Immature natural killer cell (primary cell): ENCODE data around the gene BNIP3. TPM values are rescaled to one million over a fixed set of nuclear protein-coding genes. Genes with fewer than 3 reads are reported as not detected.
A peak's percentile ranks its signal among the peaks of the same experiment; 100 is the strongest.

ENCODE experiments used
- DNase-seq, 3 donors: peaks; one replicate each; pipeline ENCODE4 v3.0.0; 2022; ENCODE audit warnings: mixed read lengths in 1 of 3
- H3K27ac Mint-ChIP-seq, 6 donors: one replicate each; pipeline ENCODE4 v1.8.0; 2020; ENCODE audit warnings: mixed read lengths in 6 of 6, mild to moderate bottlenecking in 5 of 6, inconsistent platforms in 4 of 6, moderate library complexity in 3 of 6
- H3K27me3 Mint-ChIP-seq, 3 donors: one replicate each; pipeline ENCODE4 v1.8.0; 2020 to 2021; ENCODE audit warnings: low read depth in 3 of 3, mild to moderate bottlenecking in 3 of 3, mixed read lengths in 3 of 3, moderate library complexity in 3 of 3, inconsistent platforms in 1 of 3
- H3K36me3 Mint-ChIP-seq, 3 donors: one replicate each; pipeline ENCODE4 v1.8.0; 2020; ENCODE audit warnings: mixed read lengths in 3 of 3, inconsistent platforms in 2 of 3, mild to moderate bottlenecking in 2 of 3
- H3K4me1 Mint-ChIP-seq, 2 donors: one replicate each; pipeline ENCODE4 v1.8.0; 2020; ENCODE audit warnings: inconsistent platforms in 2 of 2, mild to moderate bottlenecking in 2 of 2, mixed read lengths in 2 of 2, moderate library complexity in 1 of 2
- H3K4me3 Mint-ChIP-seq, 5 donors: one replicate each; pipeline ENCODE4 v1.8.0; 2020; ENCODE audit warnings: mild to moderate bottlenecking in 5 of 5, mixed read lengths in 5 of 5, inconsistent platforms in 3 of 5, moderate library complexity in 3 of 5
- H3K9me3 Mint-ChIP-seq, 6 donors: one replicate each; pipeline ENCODE4 v1.8.0; 2020; ENCODE audit warnings: mild to moderate bottlenecking in 6 of 6, mixed read lengths in 6 of 6, inconsistent platforms in 4 of 6, moderate library complexity in 3 of 6
- polyA plus RNA-seq, 3 donors: library from polyadenylated mRNA; unstranded; fragments of 300-500 nt; fragmentation: Illumina TruSeq; gene quantifications; one replicate each; pipeline ENCODE4 v1.2.3, GENCODE V29; 2021

BNIP3 gene
- polyA plus RNA-seq, 3 donors from 2014 or later, result 8.7 to 17.8 (median 9.0) TPM

DNA sequence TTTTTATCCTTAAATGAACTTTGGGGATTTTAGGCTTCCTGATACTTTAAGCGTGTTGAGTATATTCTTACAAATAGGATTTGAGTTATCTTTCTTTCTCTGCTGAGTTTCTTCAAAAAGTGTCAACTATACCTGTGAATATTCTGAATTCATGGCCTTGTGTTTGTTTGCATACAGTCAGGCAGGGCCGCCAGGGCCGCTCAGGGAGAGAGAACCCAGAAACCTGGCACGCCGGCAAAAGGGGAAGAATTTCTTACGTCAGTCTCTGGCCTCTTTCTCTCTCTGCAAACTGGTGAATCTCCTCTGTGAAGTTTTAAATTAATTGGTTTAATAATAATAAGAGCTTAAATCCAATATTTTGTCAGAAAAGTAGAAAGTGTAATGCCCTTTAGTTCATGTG, 29.3 kb upstream of the BNIP3 start:
- no peak overlapping the region for H3K4me3 Mint-ChIP-seq
- peaks cover 0 to 9% (median 6%) of the 10 kb centered on the region in 3 donors for H3K27me3 Mint-ChIP-seq
- no peak overlapping the region for H3K27ac Mint-ChIP-seq
- H3K9me3 Mint-ChIP-seq, result no peaks in the 10 kb centered on the region
- H3K4me1 Mint-ChIP-seq, result no peaks in the 10 kb centered on the region
- no peak for DNase-seq
- no peaks in the 10 kb centered on the region for H3K36me3 Mint-ChIP-seq

DNA sequence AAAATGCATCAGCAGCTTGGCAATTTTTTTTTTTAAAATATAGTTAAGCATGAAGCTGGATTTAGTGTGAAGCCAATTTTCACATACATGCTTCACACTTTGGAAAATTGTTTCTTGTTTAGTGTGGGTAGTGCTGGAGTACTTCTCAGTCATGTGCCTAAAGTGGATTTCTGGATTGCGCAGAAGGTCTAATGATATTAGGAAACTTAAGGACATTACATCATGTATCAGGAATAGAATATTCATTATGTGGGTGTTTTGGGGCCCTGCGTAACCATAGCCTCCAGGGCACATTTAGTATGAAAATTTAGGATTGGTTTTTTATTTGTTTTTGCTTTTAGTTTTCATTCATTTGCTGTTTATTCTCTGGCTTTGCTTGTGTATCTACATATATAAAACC, 28.8 kb upstream of the BNIP3 start:
- Mint-ChIP-seq H3K27ac (no peak overlapping the region), H3K4me1 (no peaks in the 10 kb centered on the region), H3K36me3 (no peaks in the 10 kb centered on the region), H3K9me3 (no peaks in the 10 kb centered on the region), H3K27me3 (peaks cover 0 to 9% (median 6%) of the 10 kb centered on the region in 3 donors), H3K4me3 (no peak overlapping the region)
- DNase-seq, result no peak

DNA sequence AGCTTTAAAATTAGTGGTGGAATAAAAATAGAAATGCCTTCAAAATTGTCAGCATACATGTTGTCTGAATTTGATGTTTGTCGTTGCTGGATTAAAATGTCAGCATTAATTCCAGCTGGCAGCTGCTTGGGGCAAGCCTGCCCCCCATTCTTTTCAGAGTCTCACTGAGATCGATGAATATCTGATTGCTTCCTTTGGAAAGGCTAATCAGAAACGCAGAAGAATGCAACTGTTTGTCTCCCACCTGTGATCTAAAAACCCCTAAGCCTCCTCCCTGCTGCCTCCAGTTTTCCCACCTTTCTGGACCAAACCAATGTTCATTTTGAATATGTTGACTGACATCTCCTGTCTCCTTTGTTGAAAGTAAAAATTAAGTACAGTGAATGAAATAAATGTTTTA, 27.9 kb upstream of the BNIP3 start:
- Mint-ChIP-seq H3K9me3 (no peaks in the 10 kb centered on the region), H3K27ac (no peak overlapping the region), H3K4me1 (no peaks in the 10 kb centered on the region), H3K27me3 (peaks cover 0 to 9% (median 6%) of the 10 kb centered on the region in 3 donors), H3K4me3 (no peak overlapping the region), H3K36me3 (no peaks in the 10 kb centered on the region)
- no peak for DNase-seq

DNA sequence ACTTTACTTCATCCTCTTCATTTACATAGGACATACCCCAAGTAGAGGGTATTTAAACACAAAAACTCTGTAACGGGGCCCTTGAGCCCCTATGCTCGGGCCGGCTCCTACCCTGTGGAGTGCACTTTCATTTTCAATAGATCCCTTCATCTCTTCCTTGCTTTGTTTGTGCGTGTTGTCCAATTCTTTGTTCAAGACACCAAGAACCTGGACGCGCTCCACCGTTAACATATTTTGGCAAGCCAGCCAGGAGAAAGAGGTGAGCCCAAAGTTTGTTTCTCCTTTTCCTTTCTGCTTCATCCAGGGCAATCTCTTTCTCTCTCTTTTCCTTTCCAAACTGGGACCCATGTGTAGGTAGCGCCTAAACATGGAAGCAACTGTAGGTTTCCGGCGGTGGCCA, 26.0 kb upstream of the BNIP3 start:
- Mint-ChIP-seq H3K4me3 (no peak overlapping the region), H3K4me1 (no peaks in the 10 kb centered on the region), H3K36me3 (no peaks in the 10 kb centered on the region), H3K27me3 (peaks cover 4 to 8% (median 6%) of the 10 kb centered on the region in 3 donors), H3K27ac (no peak overlapping the region), H3K9me3 (no peaks in the 10 kb centered on the region)
- DNase-seq, result no peak

DNA sequence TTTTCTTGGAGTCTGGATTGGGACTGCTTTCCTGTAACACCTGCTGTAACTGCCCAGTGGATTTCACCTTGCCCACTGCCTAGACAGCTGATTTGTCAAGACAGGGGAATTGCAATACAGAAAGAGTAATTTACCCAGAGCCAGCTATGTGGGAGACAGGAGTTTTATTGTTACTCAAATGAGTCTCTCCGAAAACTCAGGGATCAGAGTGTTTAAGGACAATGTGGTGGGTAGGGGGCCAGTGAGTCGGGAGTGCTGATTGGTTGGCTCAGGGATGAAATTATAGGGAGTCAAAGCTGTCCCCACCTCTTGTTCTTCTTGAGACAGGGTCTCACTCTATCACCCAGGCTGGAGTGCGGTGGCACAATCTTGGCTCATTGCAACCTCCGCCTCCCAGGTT, 25.2 kb upstream of the BNIP3 start:
- H3K36me3 Mint-ChIP-seq, result no peaks in the 10 kb centered on the region
- DNase-seq, result no peak
- H3K9me3 Mint-ChIP-seq, result no peaks in the 10 kb centered on the region
- no peaks in the 10 kb centered on the region for H3K4me1 Mint-ChIP-seq
- no peak overlapping the region for H3K4me3 Mint-ChIP-seq
- H3K27ac Mint-ChIP-seq, result no peak overlapping the region
- H3K27me3 Mint-ChIP-seq, result peaks cover 4 to 8% (median 6%) of the 10 kb centered on the region in 3 donors

DNA sequence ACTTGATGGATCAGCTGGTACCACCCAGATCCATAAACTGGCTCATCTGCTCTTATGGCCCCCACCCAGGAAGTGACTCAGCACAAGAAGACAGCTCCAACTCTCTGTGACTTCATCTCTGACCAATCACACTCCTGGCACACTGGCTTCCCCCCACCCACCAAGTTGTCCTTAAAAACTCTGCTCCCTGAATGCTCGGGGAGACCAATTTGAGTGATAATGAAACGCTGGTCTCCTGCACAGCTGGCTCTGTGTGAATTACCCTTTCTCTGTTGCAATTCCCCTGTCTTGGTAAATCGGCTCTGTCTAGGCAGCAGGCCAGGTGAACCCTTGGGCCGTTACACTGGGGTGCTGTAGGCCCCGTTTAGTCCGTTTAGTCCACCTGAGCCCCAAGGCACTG, 23.4 kb upstream of the BNIP3 start:
- no peak for DNase-seq
- H3K4me3 Mint-ChIP-seq, result no peak overlapping the region
- no peaks in the 10 kb centered on the region for H3K36me3 Mint-ChIP-seq
- H3K27me3 Mint-ChIP-seq, result peaks cover 4 to 9% (median 6%) of the 10 kb centered on the region in 3 donors
- no peak overlapping the region for H3K27ac Mint-ChIP-seq
- no peaks in the 10 kb centered on the region for H3K9me3 Mint-ChIP-seq
- H3K4me1 Mint-ChIP-seq, result no peaks in the 10 kb centered on the region

DNA sequence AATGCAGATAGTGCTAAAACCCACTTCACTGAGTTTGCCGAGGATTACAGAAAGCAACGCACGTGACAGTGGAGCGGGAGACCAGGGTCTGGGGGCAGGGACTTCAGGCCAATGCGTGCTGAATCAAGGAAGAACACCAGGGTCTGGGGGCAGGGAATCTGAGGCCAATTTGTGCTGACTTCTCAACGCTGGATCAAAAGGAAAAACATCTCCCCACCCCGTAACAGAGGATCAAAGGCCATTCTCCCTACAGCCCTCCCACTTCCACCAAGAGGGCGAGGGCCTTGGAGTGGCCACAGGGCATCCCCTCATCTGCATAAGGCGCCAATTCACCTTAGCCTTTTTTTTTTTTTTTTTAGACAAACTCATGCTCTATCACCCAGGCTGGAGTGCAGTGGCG, 22.3 kb upstream of the BNIP3 start:
- no peak overlapping the region for H3K27ac Mint-ChIP-seq
- H3K4me3 Mint-ChIP-seq, result no peak overlapping the region
- no peaks in the 10 kb centered on the region for H3K36me3 Mint-ChIP-seq
- DNase-seq, result no peak
- no peaks in the 10 kb centered on the region for H3K4me1 Mint-ChIP-seq
- peaks cover 2 to 6% (median 4%) of the 10 kb centered on the region in 3 donors for H3K27me3 Mint-ChIP-seq
- no peaks in the 10 kb centered on the region for H3K9me3 Mint-ChIP-seq

DNA sequence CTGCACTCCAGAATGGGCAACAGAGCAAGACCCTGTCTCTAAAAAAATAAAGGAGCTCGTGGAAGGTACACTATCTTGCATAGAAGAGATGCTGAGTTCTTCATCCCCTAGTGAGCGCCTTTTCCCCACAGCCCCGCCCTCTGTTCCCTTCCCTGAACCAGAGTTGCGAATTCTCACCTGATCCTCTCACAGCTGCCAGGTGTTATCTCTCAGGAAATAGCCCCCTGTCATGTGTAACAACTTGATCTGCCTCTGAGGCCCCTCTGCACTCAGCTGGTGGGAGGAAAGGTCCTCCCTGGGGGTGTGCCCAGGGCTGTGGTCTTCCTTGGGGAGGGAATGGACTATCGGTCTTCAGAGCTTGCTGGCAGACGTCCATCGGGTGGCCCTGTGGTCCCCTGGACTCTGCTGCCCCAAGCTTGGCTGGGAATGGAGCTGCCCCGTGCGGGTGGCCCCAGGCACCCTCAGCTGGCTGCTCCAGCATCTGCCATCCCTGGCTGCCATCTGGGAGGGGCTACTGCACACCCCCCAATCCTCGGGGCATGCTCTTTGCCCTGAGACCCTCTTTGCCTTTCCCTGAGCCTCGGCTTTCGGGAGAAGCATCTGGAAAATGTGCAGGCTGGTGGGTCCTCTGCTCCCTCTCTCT, 21.7 kb upstream of the BNIP3 start:
- H3K4me1 Mint-ChIP-seq, result no peaks in the 10 kb centered on the region
- H3K4me3 Mint-ChIP-seq, result no peak overlapping the region
- no peaks in the 10 kb centered on the region for H3K36me3 Mint-ChIP-seq
- no peak for DNase-seq
- no peaks in the 10 kb centered on the region for H3K9me3 Mint-ChIP-seq
- H3K27me3 Mint-ChIP-seq, result peaks cover 1 to 6% (median 4%) of the 10 kb centered on the region in 3 donors
- H3K27ac Mint-ChIP-seq, result no peak overlapping the region

DNA sequence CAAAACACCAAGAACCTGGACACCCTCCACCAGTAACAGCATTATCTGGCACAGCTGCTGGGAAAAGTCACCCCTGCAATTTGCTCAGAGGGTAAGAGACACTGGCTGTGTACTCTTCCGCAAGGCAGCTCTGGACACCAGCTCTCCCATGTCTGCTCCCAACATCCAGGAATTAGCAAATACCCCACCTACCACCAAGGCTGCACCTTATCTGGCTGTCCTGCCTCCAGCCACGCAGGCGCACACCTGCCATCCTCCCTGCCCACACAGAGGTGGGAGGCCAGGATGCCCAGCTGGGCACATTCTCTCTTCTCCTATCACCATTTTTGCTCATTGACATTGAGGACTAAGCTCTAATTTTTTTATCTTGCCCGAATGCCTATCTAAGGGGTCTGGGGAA, 20.3 kb upstream of the BNIP3 start:
- Mint-ChIP-seq H3K4me3 (no peak overlapping the region), H3K4me1 (no peaks in the 10 kb centered on the region), H3K27me3 (peaks cover 3 to 6% (median 4%) of the 10 kb centered on the region in 3 donors), H3K36me3 (no peaks in the 10 kb centered on the region), H3K9me3 (no peaks in the 10 kb centered on the region), H3K27ac (no peak overlapping the region)
- DNase-seq, result no peak

DNA sequence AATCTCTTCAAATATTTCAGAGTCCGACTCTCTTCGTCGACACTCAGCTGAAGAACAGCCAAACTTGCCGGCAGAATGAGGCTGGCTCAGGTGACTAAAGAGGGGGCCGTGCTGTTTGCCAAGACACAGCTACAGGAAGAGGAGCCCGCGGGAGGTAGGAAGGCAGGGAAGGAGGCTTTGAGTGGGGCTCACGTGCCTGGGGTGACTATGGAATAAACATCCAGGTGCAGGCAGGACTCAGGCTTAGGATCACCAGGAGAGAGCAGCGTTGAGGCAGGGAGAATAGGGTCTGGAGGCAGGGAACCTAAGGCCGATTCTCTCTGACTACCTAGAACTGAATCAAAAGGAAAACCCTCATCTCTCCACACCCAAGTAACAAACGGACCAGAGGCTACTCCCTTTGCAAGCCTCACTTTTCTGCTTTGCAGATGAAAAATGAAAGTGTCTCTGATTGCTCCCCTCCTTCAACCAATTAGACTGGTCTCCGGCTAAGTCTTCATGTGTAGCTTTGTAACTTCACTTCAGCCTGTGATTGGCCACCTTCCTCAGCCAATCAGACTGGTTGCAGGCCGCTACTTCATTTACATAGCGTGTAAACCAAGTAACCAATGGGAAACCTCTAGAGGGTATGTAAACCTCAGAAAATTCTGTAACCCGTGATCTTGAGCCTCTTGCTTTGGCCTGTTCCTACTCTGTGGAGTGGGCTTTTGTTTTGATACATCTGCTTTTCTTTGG, 19.7 kb upstream of the BNIP3 start:
- H3K4me1 Mint-ChIP-seq, result no peaks in the 10 kb centered on the region
- peaks cover 3 to 6% (median 4%) of the 10 kb centered on the region in 3 donors for H3K27me3 Mint-ChIP-seq
- no peaks in the 10 kb centered on the region for H3K36me3 Mint-ChIP-seq
- H3K4me3 Mint-ChIP-seq, result peak overlapping the region; percentile 15 to 67 (median 35)
- DNase-seq, result peak; percentile 7 to 14 (median 12)
- H3K27ac Mint-ChIP-seq, result peak overlapping the region in 1 of 6 donors; percentile 20
- H3K9me3 Mint-ChIP-seq, result no peaks in the 10 kb centered on the region

DNA sequence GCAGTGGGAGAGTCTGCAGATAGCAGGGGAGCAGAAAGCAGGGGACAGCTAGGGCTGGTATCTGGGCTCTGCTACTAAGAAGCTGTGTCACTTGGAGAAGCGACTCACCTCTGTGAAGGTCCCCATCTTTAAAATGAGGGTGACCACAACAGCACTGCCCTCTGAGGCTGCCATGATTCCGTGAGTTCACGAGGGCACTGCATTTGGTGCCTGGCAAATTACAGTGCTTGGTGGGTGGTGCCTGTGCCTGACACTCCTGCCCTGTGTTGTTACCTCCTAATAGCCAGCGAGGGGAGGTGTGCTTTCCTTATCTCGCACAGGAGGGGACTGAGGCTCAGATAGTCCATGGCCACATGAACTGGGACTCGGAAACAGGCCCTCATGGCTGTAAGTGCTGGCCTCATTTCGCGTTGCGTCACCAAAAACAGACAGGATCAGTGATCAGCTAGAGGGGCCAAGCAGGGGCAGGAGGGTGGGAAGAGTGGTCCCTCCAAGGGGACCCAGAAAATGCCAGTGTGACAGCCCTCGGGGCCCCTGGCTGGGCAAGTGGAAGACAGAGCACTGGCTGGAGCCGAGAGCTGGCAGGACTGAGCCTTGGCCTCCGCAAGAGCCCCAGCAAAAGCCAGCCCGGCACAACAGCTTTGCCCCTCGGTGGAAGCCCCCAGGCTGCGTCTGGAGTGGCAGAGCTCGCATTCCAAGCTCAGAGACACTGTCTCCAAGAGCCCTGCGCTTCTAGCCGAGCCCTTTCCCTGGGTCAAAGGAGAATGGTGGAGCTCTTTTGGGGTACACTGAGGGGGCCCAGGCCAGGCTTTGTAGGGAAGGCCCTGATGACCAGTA, 17.3 kb upstream of the BNIP3 start:
- no peak overlapping the region for H3K4me3 Mint-ChIP-seq
- H3K4me1 Mint-ChIP-seq, result no peaks in the 10 kb centered on the region
- H3K27me3 Mint-ChIP-seq, result peaks cover 2 to 3% (median 2%) of the 10 kb centered on the region in 3 donors
- no peaks in the 10 kb centered on the region for H3K36me3 Mint-ChIP-seq
- no peaks in the 10 kb centered on the region for H3K9me3 Mint-ChIP-seq
- DNase-seq, result no peak
- H3K27ac Mint-ChIP-seq, result no peak overlapping the region

DNA sequence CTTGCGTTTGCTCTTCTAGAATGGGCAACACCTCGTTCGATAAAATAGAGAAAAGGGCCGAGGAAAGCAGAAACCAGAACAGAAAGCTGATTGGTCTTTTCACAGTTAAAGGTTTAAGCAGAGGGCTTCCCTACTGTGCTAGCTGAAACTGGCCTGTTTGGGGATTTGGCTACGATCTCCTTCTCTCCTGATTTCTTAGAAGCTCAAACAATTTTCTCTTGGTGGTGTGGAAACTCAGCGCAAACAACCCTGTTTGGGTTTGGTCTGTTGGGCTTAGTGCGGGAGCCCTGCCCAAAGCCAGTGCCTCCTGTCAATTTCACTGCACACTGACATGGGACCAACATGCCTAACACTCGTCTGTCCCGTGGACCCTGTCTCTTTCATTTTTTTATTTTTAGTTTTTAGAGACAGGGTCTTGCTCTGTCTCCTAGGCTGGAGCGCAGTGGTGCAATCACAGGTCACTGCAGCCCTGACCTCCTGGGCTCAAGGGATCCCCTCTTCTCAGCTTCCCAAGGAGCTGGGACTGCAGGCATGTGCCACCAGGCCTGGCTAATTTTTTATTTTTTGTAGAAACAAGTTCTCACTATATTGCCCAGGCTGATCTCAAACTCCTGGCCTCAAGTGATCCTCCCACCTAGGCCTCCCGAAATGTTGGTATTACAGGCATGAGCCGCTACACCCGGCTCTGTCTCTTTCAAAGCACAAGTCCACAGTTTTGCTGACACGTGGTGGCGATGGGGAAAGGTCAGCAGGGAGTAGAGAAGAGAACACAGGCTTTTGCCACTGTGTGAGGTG, 16.5 kb upstream of the BNIP3 start:
- H3K27me3 Mint-ChIP-seq, result peaks cover 0 to 3% (median 0%) of the 10 kb centered on the region in 3 donors
- H3K27ac Mint-ChIP-seq, result no peak overlapping the region
- DNase-seq, result no peak
- no peaks in the 10 kb centered on the region for H3K9me3 Mint-ChIP-seq
- no peak overlapping the region for H3K4me3 Mint-ChIP-seq
- no peaks in the 10 kb centered on the region for H3K36me3 Mint-ChIP-seq
- no peaks in the 10 kb centered on the region for H3K4me1 Mint-ChIP-seq

DNA sequence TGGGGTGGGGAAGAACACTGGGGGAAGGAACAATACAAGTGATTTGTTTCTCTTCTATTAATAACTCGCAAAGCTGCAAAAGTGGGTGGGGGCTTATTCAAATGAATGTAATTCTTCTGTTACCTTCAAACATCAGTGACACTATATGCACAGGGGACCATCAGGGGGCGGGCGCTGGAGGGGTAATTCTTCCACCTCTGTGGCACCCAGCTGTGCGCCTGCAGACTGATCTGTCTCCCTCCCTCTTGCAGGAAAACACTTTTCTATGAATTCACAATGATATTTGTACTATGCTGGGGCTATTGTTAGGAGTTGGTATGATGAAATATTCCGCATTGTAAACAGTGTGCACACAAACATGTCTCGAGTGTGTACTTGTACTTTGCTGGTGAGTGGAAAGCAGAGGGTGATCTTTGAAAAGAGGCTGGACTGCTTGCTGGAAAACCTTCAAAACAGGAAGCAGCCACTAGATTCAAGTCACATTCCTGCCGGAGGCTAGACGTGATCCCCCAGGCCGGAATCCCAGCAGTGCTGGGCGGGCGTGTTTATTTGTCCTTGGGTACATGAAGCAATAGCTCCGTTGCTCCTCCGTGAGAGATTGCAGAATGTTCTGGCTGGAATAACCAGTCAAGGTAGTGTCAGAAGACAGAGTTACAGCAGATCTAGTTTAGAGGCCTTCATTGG, 15.8 kb upstream of the BNIP3 start:
- Mint-ChIP-seq H3K4me1 (no peaks in the 10 kb centered on the region), H3K27me3 (peaks cover 0 to 3% (median 2%) of the 10 kb centered on the region in 3 donors), H3K4me3 (no peak overlapping the region), H3K27ac (no peak overlapping the region), H3K9me3 (no peaks in the 10 kb centered on the region), H3K36me3 (no peaks in the 10 kb centered on the region)
- DNase-seq, result no peak
